HFF-Myc (cell line): ENCODE data around the gene SFMBT1.

Experiments used
- DNase-seq: peaks from one replicate; pipeline ENCODE4 v3.0.0-alpha.2; 2011; ENCODE audit warnings: low read depth; ENCODE audit errors: extremely low read depth
- H3K4me3 ChIP-seq: replicated peaks from 2 replicates; pipeline ENCODE4 v1.5.1; 2011; ENCODE audit warnings: low read depth, mild to moderate bottlenecking, control low read depth, low read length
- CTCF ChIP-seq: IDR thresholded peaks from 2 replicates; pipeline ENCODE4 v1.5.1; 2012; ENCODE audit warnings: mild to moderate bottlenecking, low read depth, low read length, control low read depth; ENCODE audit errors: missing control alignments

The SFMBT1 gene

GRCh38 chr3:52856666-52857065, 189.2 kb downstream of the SFMBT1 start:
- no peak for DNase-seq
- TF ChIP-seq CTCF = no peak
- H3K4me3 ChIP-seq = no peak overlapping the region

- DNase-seq = no peak
- no peak overlapping the region for H3K4me3 ChIP-seq
- TF ChIP-seq CTCF = no peak
Observed at GRCh38 chr3:52854013-52854412, 191.9 kb downstream of the SFMBT1 start.
